ENCODE results near the gene ADAM12.

ADAM12 gene

GRCh38 chr10:126153711-126154628 lies 234.3 kb downstream of the ADAM12 start:
- peaks cover 20% of the 10 kb centered on the region for H3K9me3 Mint-ChIP-seq
- H3K27me3 Mint-ChIP-seq, result no peaks in the 10 kb centered on the region
- H3K36me3 Mint-ChIP-seq (ENCODE audit: insufficient read depth), result no peaks in the 10 kb centered on the region
- no peak overlapping the region for H3K27ac Mint-ChIP-seq (ENCODE audit: low read depth)
- H3K4me3 Mint-ChIP-seq, result no peak overlapping the region
- DNase-seq (ENCODE audit: low spot score in 2 of 2), result no peak
- no peaks in the 10 kb centered on the region for H3K4me1 Mint-ChIP-seq
- ATAC-seq (replicated peaks; ENCODE audit: extremely low read depth, poor library complexity, severe bottlenecking), result no peak

GRCh38 chr10:126147866-126148587 lies 240.2 kb downstream of the ADAM12 start:
- Mint-ChIP-seq H3K27me3 (no peaks in the 10 kb centered on the region), H3K27ac (ENCODE audit: low read depth) (no peak overlapping the region), H3K36me3 (ENCODE audit: insufficient read depth) (no peaks in the 10 kb centered on the region), H3K4me1 (no peaks in the 10 kb centered on the region), H3K9me3 (peaks cover 15% of the 10 kb centered on the region), H3K4me3 (no peak overlapping the region)
- ATAC-seq (replicated peaks; ENCODE audit: extremely low read depth, poor library complexity, severe bottlenecking) (no peak), DNase-seq (ENCODE audit: low spot score in 2 of 2) (no peak)

- no peak overlapping the region for H3K4me3 Mint-ChIP-seq
- ATAC-seq (replicated peaks; ENCODE audit: extremely low read depth, poor library complexity, severe bottlenecking) (no peak), DNase-seq (ENCODE audit: low spot score in 2 of 2) (no peak)
- peaks cover 14% of the 10 kb centered on the region for H3K9me3 Mint-ChIP-seq
- H3K36me3 Mint-ChIP-seq (ENCODE audit: insufficient read depth), result no peaks in the 10 kb centered on the region
- H3K27ac Mint-ChIP-seq (ENCODE audit: low read depth), result no peak overlapping the region
- no peaks in the 10 kb centered on the region for H3K4me1 Mint-ChIP-seq
- H3K27me3 Mint-ChIP-seq, result no peaks in the 10 kb centered on the region
These were observed 241.5 kb downstream of the ADAM12 start for GRCh38 chr10:126146771-126147170.

GRCh38 chr10:126143117-126143516 lies 245.2 kb downstream of the ADAM12 start:
- ATAC-seq (replicated peaks; ENCODE audit: extremely low read depth, poor library complexity, severe bottlenecking) (no peak), DNase-seq (ENCODE audit: low spot score in 2 of 2) (no peak)
- Mint-ChIP-seq H3K36me3 (ENCODE audit: insufficient read depth) (no peaks in the 10 kb centered on the region), H3K4me3 (no peak overlapping the region), H3K27ac (ENCODE audit: low read depth) (no peak overlapping the region), H3K4me1 (no peaks in the 10 kb centered on the region), H3K9me3 (peaks cover 8% of the 10 kb centered on the region), H3K27me3 (no peaks in the 10 kb centered on the region)

GRCh38 chr10:126140746-126141273 lies 247.5 kb downstream of the ADAM12 start:
- no peak for DNase-seq (ENCODE audit: low spot score in 2 of 2)
- H3K27ac Mint-ChIP-seq (ENCODE audit: low read depth), result no peak overlapping the region
- no peaks in the 10 kb centered on the region for H3K4me1 Mint-ChIP-seq
- no peak for ATAC-seq (replicated peaks; ENCODE audit: extremely low read depth, poor library complexity, severe bottlenecking)
- no peak overlapping the region for H3K4me3 Mint-ChIP-seq
- H3K27me3 Mint-ChIP-seq, result no peaks in the 10 kb centered on the region
- H3K36me3 Mint-ChIP-seq (ENCODE audit: insufficient read depth), result no peaks in the 10 kb centered on the region
- peaks cover 8% of the 10 kb centered on the region for H3K9me3 Mint-ChIP-seq

GRCh38 chr10:126137562-126138221 lies 250.6 kb downstream of the ADAM12 start:
- H3K27me3 Mint-ChIP-seq, result no peaks in the 10 kb centered on the region
- no peak overlapping the region for H3K4me3 Mint-ChIP-seq
- H3K27ac Mint-ChIP-seq (ENCODE audit: low read depth), result no peak overlapping the region
- DNase-seq (ENCODE audit: low spot score in 2 of 2) (no peak), ATAC-seq (replicated peaks; ENCODE audit: extremely low read depth, poor library complexity, severe bottlenecking) (no peak)
- peaks cover 2% of the 10 kb centered on the region for H3K36me3 Mint-ChIP-seq (ENCODE audit: insufficient read depth)
- H3K9me3 Mint-ChIP-seq, result peaks cover 11% of the 10 kb centered on the region
- no peaks in the 10 kb centered on the region for H3K4me1 Mint-ChIP-seq

- H3K9me3 Mint-ChIP-seq, result peaks cover 11% of the 10 kb centered on the region
- DNase-seq (ENCODE audit: low spot score in 2 of 2), result no peak
- H3K4me3 Mint-ChIP-seq, result no peak overlapping the region
- ATAC-seq (replicated peaks; ENCODE audit: extremely low read depth, poor library complexity, severe bottlenecking), result no peak
- H3K36me3 Mint-ChIP-seq (ENCODE audit: insufficient read depth), result peaks cover 2% of the 10 kb centered on the region
- H3K27ac Mint-ChIP-seq (ENCODE audit: low read depth), result no peak overlapping the region
- H3K4me1 Mint-ChIP-seq, result no peaks in the 10 kb centered on the region
- H3K27me3 Mint-ChIP-seq, result no peaks in the 10 kb centered on the region
These were observed 252.2 kb downstream of the ADAM12 start for GRCh38 chr10:126135941-126136595.

GRCh38 chr10:126135177-126135576 lies 253.1 kb downstream of the ADAM12 start:
- DNase-seq (ENCODE audit: low spot score in 2 of 2), result no peak
- H3K27me3 Mint-ChIP-seq, result no peaks in the 10 kb centered on the region
- H3K9me3 Mint-ChIP-seq, result peaks cover 11% of the 10 kb centered on the region
- peaks cover 2% of the 10 kb centered on the region for H3K36me3 Mint-ChIP-seq (ENCODE audit: insufficient read depth)
- no peak for ATAC-seq (replicated peaks; ENCODE audit: extremely low read depth, poor library complexity, severe bottlenecking)
- no peak overlapping the region for H3K27ac Mint-ChIP-seq (ENCODE audit: low read depth)
- no peak overlapping the region for H3K4me3 Mint-ChIP-seq
- H3K4me1 Mint-ChIP-seq, result no peaks in the 10 kb centered on the region

GRCh38 chr10:126133906-126134656 lies 254.2 kb downstream of the ADAM12 start:
- no peaks in the 10 kb centered on the region for H3K4me1 Mint-ChIP-seq
- H3K4me3 Mint-ChIP-seq, result no peak overlapping the region
- DNase-seq (ENCODE audit: low spot score in 2 of 2), result no peak
- no peak overlapping the region for H3K27ac Mint-ChIP-seq (ENCODE audit: low read depth)
- H3K27me3 Mint-ChIP-seq, result no peaks in the 10 kb centered on the region
- peaks cover 17% of the 10 kb centered on the region for H3K9me3 Mint-ChIP-seq
- ATAC-seq (replicated peaks; ENCODE audit: extremely low read depth, poor library complexity, severe bottlenecking), result no peak
- peaks cover 2% of the 10 kb centered on the region for H3K36me3 Mint-ChIP-seq (ENCODE audit: insufficient read depth)

GRCh38 chr10:126133082-126133620 lies 255.1 kb downstream of the ADAM12 start:
- DNase-seq (ENCODE audit: low spot score in 2 of 2), result no peak
- H3K27ac Mint-ChIP-seq (ENCODE audit: low read depth), result no peak overlapping the region
- H3K9me3 Mint-ChIP-seq, result peaks cover 20% of the 10 kb centered on the region
- no peaks in the 10 kb centered on the region for H3K4me1 Mint-ChIP-seq
- peaks cover 2% of the 10 kb centered on the region for H3K36me3 Mint-ChIP-seq (ENCODE audit: insufficient read depth)
- no peaks in the 10 kb centered on the region for H3K27me3 Mint-ChIP-seq
- ATAC-seq (replicated peaks; ENCODE audit: extremely low read depth, poor library complexity, severe bottlenecking), result no peak
- H3K4me3 Mint-ChIP-seq, result no peak overlapping the region

GRCh38 chr10:126131341-126131740 lies 256.9 kb downstream of the ADAM12 start:
- peaks cover 2% of the 10 kb centered on the region for H3K36me3 Mint-ChIP-seq (ENCODE audit: insufficient read depth)

More at GRCh38 chr10:126131341-126131740, 256.9 kb downstream of the ADAM12 start:
- DNase-seq (ENCODE audit: low spot score in 2 of 2), result no peak
- no peak overlapping the region for H3K4me3 Mint-ChIP-seq
- H3K9me3 Mint-ChIP-seq, result peaks cover 25% of the 10 kb centered on the region
- ATAC-seq (replicated peaks; ENCODE audit: extremely low read depth, poor library complexity, severe bottlenecking), result no peak
- H3K27me3 Mint-ChIP-seq, result no peaks in the 10 kb centered on the region
- no peaks in the 10 kb centered on the region for H3K4me1 Mint-ChIP-seq
- H3K27ac Mint-ChIP-seq (ENCODE audit: low read depth), result no peak overlapping the region

Data from central memory CD8-positive, alpha-beta T cell (primary cell).